DOHH2 (cell line): ENCODE data around the gene GLT1D1.

Experiments
- H3F3A ChIP-seq: fragments of 200-600 bp; sonication (generic), shearing (Covaris generic); 2 replicates; pipeline ENCODE4 v1.6.0; 2016; ENCODE audit warnings: antibody characterized with exemption, mild to moderate bottlenecking; ENCODE audit not compliant: control insufficient read depth, insufficient read depth
- H3K27ac ChIP-seq: fragments of 200-600 bp; sonication (generic); 2 replicates; pipeline ENCODE4 v1.5.1; 2014; ENCODE audit warnings: low read depth, mild to moderate bottlenecking, low read length, moderate library complexity
- H3K27me3 ChIP-seq: fragments of 200-600 bp; sonication (generic); 2 replicates; pipeline ENCODE4 v1.6.1; 2014; ENCODE audit warnings: mild to moderate bottlenecking, low read length, mixed read lengths; ENCODE audit not compliant: control insufficient read depth
- H3K36me3 ChIP-seq: fragments of 200-600 bp; sonication (generic); 2 replicates; pipeline ENCODE4 v1.6.1; 2014; ENCODE audit warnings: mild to moderate bottlenecking, low read length, moderate library complexity, mixed read lengths; ENCODE audit not compliant: control insufficient read depth
- H3K4me1 ChIP-seq: fragments of 200-600 bp; sonication (generic); 2 replicates; pipeline ENCODE4 v1.6.1; 2014; ENCODE audit warnings: mild to moderate bottlenecking, low read length, mixed read lengths; ENCODE audit not compliant: control insufficient read depth
- H3K4me2 ChIP-seq: fragments of 200-600 bp; sonication (generic); 2 replicates; pipeline ENCODE4 v1.6.0; 2014; ENCODE audit warnings: mild to moderate bottlenecking, low read length, moderate library complexity
- H3K4me3 ChIP-seq: fragments of 200-600 bp; sonication (generic); 2 replicates; pipeline ENCODE4 v1.5.1; 2014; ENCODE audit warnings: mild to moderate bottlenecking, low read length, mixed read lengths
- H3K79me2 ChIP-seq: fragments of 200-600 bp; sonication (generic); 2 replicates; pipeline ENCODE4 v1.6.1; 2014; ENCODE audit warnings: mild to moderate bottlenecking, low read length, mixed read lengths; ENCODE audit not compliant: control insufficient read depth
- H3K9me2 ChIP-seq: fragments of 200-600 bp; sonication (generic); replicated peaks from 2 replicates; pipeline ENCODE4 v1.6.1; 2014; ENCODE audit warnings: mild to moderate bottlenecking, low read length, mixed read lengths; ENCODE audit not compliant: control insufficient read depth
- H3K9me3 ChIP-seq: fragments of 200-600 bp; sonication (generic); 2 replicates; pipeline ENCODE4 v1.6.1; 2014; ENCODE audit warnings: antibody characterized with exemption, low read length, mixed read lengths; ENCODE audit not compliant: control insufficient read depth, insufficient read depth
- H4K20me1 ChIP-seq: fragments of 200-600 bp; sonication (generic); 2 replicates; pipeline ENCODE4 v1.6.0; 2014; ENCODE audit warnings: low read depth, mild to moderate bottlenecking, antibody characterized with exemption, low read length, moderate library complexity; ENCODE audit not compliant: control insufficient read depth, insufficient read depth
- CTCF ChIP-seq: fragments of 200-600 bp; sonication (generic); IDR thresholded peaks from one replicate; pipeline ENCODE4 v1.5.1; 2014; ENCODE audit warnings: antibody characterized with exemption, mild to moderate bottlenecking, low read depth, low read length; ENCODE audit not compliant: poor library complexity, severe bottlenecking
- EZH2phosphoT487 ChIP-seq: fragments of 200-600 bp; sonication (generic); IDR thresholded peaks from 2 replicates; pipeline ENCODE4 v1.6.1; 2017; ENCODE audit warnings: borderline replicate concordance, mild to moderate bottlenecking, antibody characterized with exemption, low read length, moderate library complexity, mixed read lengths

Gene GLT1D1

GRCh38 chr12:128969480-128970055 is 116.3 kb downstream of the GLT1D1 start:
- no peaks in the 10 kb centered on the region for H3K79me2 ChIP-seq
- peak overlapping the region; percentile 71 for H3K4me2 ChIP-seq
- TF ChIP-seq CTCF (peak; percentile 85), EZH2phosphoT487 (no peak)
- H4K20me1 ChIP-seq = no peaks in the 10 kb centered on the region
- peaks cover 71% of the 10 kb centered on the region for H3K4me1 ChIP-seq
- H3K9me2 ChIP-seq = no peaks in the 10 kb centered on the region
- no peaks in the 10 kb centered on the region for H3K27me3 ChIP-seq
- H3K36me3 ChIP-seq = no peaks in the 10 kb centered on the region
- H3K9me3 ChIP-seq = no peaks in the 10 kb centered on the region
- H3K27ac ChIP-seq = peak overlapping the region; percentile 62
- peaks cover 19% of the 10 kb centered on the region for H3F3A ChIP-seq
- H3K4me3 ChIP-seq = peak overlapping the region; percentile 55

DNA sequence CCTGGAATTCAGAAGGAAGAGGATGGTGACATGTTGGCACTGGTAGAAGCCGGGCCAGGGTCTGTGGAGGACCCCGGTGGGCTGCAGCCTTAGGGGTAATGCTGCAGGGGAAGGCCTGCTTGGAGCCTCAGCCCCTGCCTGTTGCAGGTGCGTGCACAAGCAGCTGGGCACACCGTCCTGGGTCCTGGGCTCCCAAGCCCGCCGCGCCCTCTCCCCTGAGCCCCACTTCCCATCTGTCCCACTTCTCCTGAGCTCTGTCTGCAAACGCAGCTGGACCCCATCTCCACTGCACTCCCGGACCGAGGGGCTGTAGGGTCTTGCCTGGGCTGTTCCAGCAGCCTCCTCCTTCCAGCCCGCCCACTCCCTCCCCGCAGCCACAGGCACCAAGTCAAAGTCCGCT is 116.8 kb downstream of the GLT1D1 start:
- TF ChIP-seq EZH2phosphoT487 (no peak), CTCF (no peak)
- H3K4me2 ChIP-seq = peak overlapping the region; percentile 71

DNA sequence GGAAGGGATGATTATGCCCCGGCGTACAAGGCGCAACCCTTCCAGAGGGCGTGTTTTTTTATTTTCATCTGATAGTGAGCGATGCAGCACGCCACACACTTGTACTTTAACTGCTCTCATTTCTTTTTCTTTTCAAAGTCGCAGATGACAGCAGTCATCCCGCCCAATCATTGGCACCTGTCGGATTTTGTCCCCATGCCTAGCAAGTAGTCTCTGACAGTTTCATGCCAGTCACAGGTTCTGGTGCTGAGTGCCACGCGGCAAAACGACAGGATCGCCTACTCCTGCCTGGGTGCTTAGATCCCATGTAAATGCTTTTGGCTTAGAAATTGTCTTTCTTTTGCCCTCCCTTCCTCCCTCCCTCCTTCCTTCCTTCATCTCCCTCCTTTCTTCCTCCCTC is 117.7 kb downstream of the GLT1D1 start:
- H3K4me2 ChIP-seq = peak overlapping the region; percentile 71
- H3K4me1 ChIP-seq = peaks cover 67% of the 10 kb centered on the region
- H3K27ac ChIP-seq = peak overlapping the region; percentile 62
- H3K9me2 ChIP-seq = no peaks in the 10 kb centered on the region
- TF ChIP-seq CTCF (no peak), EZH2phosphoT487 (no peak)
- H3F3A ChIP-seq = peaks cover 19% of the 10 kb centered on the region
- no peaks in the 10 kb centered on the region for H3K79me2 ChIP-seq
- H3K27me3 ChIP-seq = no peaks in the 10 kb centered on the region
- no peaks in the 10 kb centered on the region for H4K20me1 ChIP-seq
- no peaks in the 10 kb centered on the region for H3K36me3 ChIP-seq
- H3K9me3 ChIP-seq = no peaks in the 10 kb centered on the region
- peak overlapping the region; percentile 55 for H3K4me3 ChIP-seq

More for the DNA sequence above, 116.8 kb downstream of the GLT1D1 start:
- Histone ChIP-seq H3F3A (peaks cover 19% of the 10 kb centered on the region), H3K9me2 (no peaks in the 10 kb centered on the region), H4K20me1 (no peaks in the 10 kb centered on the region), H3K79me2 (no peaks in the 10 kb centered on the region), H3K27ac (peak overlapping the region; percentile 62), H3K4me1 (peaks cover 71% of the 10 kb centered on the region), H3K9me3 (no peaks in the 10 kb centered on the region), H3K4me3 (peak overlapping the region; percentile 55), H3K36me3 (no peaks in the 10 kb centered on the region), H3K27me3 (no peaks in the 10 kb centered on the region)
